Measurements from ENCODE around the gene HARS1. TPM values are rescaled to one million over a fixed set of nuclear protein-coding genes. Genes with fewer than 3 reads are reported as not detected.

HARS1 gene
- total RNA-seq, 2 donors from 2014 or later = 48.0 to 52.1 TPM

GRCh38 chr5:140631831-140632365, 59.3 kb downstream of the HARS1 start:
- H3K36me3 Mint-ChIP-seq (ENCODE audit: low read depth) = peaks cover 2% of the 10 kb centered on the region
- H3K9me3 Mint-ChIP-seq = peaks cover 53% of the 10 kb centered on the region
- H3K27ac Mint-ChIP-seq = no peak overlapping the region
- no peaks in the 10 kb centered on the region for H3K4me1 Mint-ChIP-seq
- no peak overlapping the region for H3K4me3 Mint-ChIP-seq
- no peak for DNase-seq
- Histone ChIP-seq H3K27me3 (ENCODE audit: control insufficient read depth, insufficient read depth, low read length, poor library complexity, severe bottlenecking) (peaks cover 39% of the 10 kb centered on the region), H3K9me3 (ENCODE audit: control insufficient read depth, low read length) (peaks cover 27% of the 10 kb centered on the region), H3K36me3 (ENCODE audit: control insufficient read depth, insufficient read depth, low read length) (no peaks in the 10 kb centered on the region), H3K4me3 (ENCODE audit: low read length) (peak overlapping the region; percentile 47), H3K27ac (ENCODE audit: low read depth, low read length) (no peak overlapping the region), H3K9ac (ENCODE audit: extremely low read depth, low read length, poor library complexity, severe bottlenecking) (no peak overlapping the region), H3K4me1 (ENCODE audit: control insufficient read depth, insufficient read depth, low read length) (no peaks in the 10 kb centered on the region)
- WGBS, 2 experiments (ENCODE audit: insufficient coverage in 1 of 2, insufficient read length in 1 of 2) = 43 to 55% methylated on average over 26 to 36 of the region's 36 CpGs
- peaks cover 15% of the 10 kb centered on the region for H3K27me3 Mint-ChIP-seq (ENCODE audit: insufficient read depth)
- no peak for TF ChIP-seq CTCF (conservative IDR thresholded peaks at IDR 0.05)

- H3K4me1 Mint-ChIP-seq = no peaks in the 10 kb centered on the region
- H3K27me3 Mint-ChIP-seq (ENCODE audit: insufficient read depth) = peaks cover 15% of the 10 kb centered on the region
- H3K4me3 Mint-ChIP-seq = no peak overlapping the region
These were observed 60.1 kb downstream of the HARS1 start for GRCh38 chr5:140631036-140631417.

DNA sequence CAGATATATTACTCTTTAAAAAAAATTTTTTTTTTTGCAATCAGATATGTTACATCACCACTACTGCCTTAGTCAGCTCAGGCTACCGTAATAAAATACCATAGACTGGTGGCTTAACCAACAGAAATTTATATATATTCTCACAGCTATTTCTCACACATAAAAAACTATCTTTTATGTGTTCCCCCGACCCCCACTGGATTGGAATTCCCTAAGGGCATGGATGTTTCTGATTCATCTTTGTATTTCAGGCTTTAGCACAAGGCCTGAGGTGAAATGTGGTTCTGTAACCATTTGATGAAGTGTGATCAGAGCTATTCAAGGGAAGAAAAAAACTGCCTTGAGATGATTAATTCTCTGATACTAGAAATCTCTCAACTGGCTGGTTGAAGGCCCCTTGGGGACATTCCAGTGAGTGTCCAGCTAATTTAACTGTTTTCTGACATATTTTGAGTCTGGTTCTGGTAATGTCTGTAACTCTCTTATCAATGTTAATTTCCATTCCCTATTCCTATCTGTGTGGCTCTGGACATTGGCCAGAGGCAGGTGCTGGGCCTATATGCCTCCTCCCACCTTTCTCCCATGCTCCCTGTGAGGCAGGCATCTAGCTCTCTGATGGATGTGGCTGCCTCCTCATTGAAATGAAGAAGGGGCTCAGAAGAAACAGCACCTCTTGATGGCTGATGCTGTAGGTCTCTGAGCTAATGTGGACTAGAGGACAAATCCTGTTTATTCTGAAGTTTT, 60.7 kb downstream of the HARS1 start:
- Mint-ChIP-seq H3K4me1 (no peaks in the 10 kb centered on the region), H3K4me3 (no peak overlapping the region), H3K36me3 (ENCODE audit: low read depth) (peaks cover 2% of the 10 kb centered on the region), H3K27ac (no peak overlapping the region), H3K27me3 (ENCODE audit: insufficient read depth) (peaks cover 15% of the 10 kb centered on the region), H3K9me3 (peaks cover 64% of the 10 kb centered on the region)
- Histone ChIP-seq H3K4me1 (ENCODE audit: control insufficient read depth, insufficient read depth, low read length) (no peaks in the 10 kb centered on the region), H3K9ac (ENCODE audit: extremely low read depth, low read length, poor library complexity, severe bottlenecking) (no peak overlapping the region), H3K27ac (ENCODE audit: low read depth, low read length) (no peak overlapping the region), H3K4me3 (ENCODE audit: low read length) (no peak overlapping the region), H3K36me3 (ENCODE audit: control insufficient read depth, insufficient read depth, low read length) (no peaks in the 10 kb centered on the region), H3K9me3 (ENCODE audit: control insufficient read depth, low read length) (peaks cover 29% of the 10 kb centered on the region), H3K27me3 (ENCODE audit: control insufficient read depth, insufficient read depth, low read length, poor library complexity, severe bottlenecking) (peaks cover 39% of the 10 kb centered on the region)
- no peak for DNase-seq
- TF ChIP-seq CTCF (conservative IDR thresholded peaks at IDR 0.05) = no peak
- WGBS, 2 experiments (ENCODE audit: insufficient coverage in 1 of 2, insufficient read length in 1 of 2) = 86 to 100% methylated on average over 1 to 2 of the region's 2 CpGs

More at GRCh38 chr5:140631036-140631417, 60.1 kb downstream of the HARS1 start:
- no peak for DNase-seq
- peaks cover 39% of the 10 kb centered on the region for H3K27me3 ChIP-seq (ENCODE audit: control insufficient read depth, insufficient read depth, low read length, poor library complexity, severe bottlenecking)
- H3K9me3 ChIP-seq (ENCODE audit: control insufficient read depth, low read length) = peaks cover 29% of the 10 kb centered on the region
- Mint-ChIP-seq H3K9me3 (peaks cover 59% of the 10 kb centered on the region), H3K27ac (no peak overlapping the region), H3K36me3 (ENCODE audit: low read depth) (peaks cover 2% of the 10 kb centered on the region)
- WGBS, 2 experiments (ENCODE audit: insufficient coverage in 1 of 2, insufficient read length in 1 of 2) = 93 to 98% methylated on average over 4 of the region's 4 CpGs
- no peak overlapping the region for H3K9ac ChIP-seq (ENCODE audit: extremely low read depth, low read length, poor library complexity, severe bottlenecking)
- H3K27ac ChIP-seq (ENCODE audit: low read depth, low read length) = no peak overlapping the region
- no peak for TF ChIP-seq CTCF (conservative IDR thresholded peaks at IDR 0.05)
- H3K4me1 ChIP-seq (ENCODE audit: control insufficient read depth, insufficient read depth, low read length) = no peaks in the 10 kb centered on the region
- no peak overlapping the region for H3K4me3 ChIP-seq (ENCODE audit: low read length)
- H3K36me3 ChIP-seq (ENCODE audit: control insufficient read depth, insufficient read depth, low read length) = no peaks in the 10 kb centered on the region

Data from endodermal cell (in vitro differentiated cells).